Muscle of back (tissue), 11 donors: Measurements from ENCODE around the gene DLGAP1. TPM values are rescaled to one million over a fixed set of nuclear protein-coding genes. Genes with fewer than 3 reads are reported as not detected.
"Not testable (repeated sequence)": the region's sequence is repeated elsewhere in the genome, so short reads cannot be mapped to it uniquely, and the experiment has no call there.

Experiments used
- DNase-seq, 3 donors: peaks; one replicate each; pipeline versions ENCODE4 v3.0.0 to v3.0.0-alpha.2; 2013
- polyA plus RNA-seq, 10 donors: library from polyadenylated mRNA; unstranded; fragments of 120-200 nt; gene quantifications; one replicate each; pipeline ENCODE4 v1.2.1, GENCODE V29; 2013; ENCODE audit not compliant: insufficient read length in 10 of 10

DLGAP1 gene
- polyA plus RNA-seq, 10 donors: 1.3 to 3.5 (median 2.1) TPM

- DNase-seq: no peak
Measured at GRCh38 chr18:3593381-3593903, 861.7 kb downstream of the DLGAP1 start.

- no peak for DNase-seq
Measured at GRCh38 chr18:3592864-3593263, 862.2 kb downstream of the DLGAP1 start.

- no peak for DNase-seq
Measured at GRCh38 chr18:3590096-3590630, 864.9 kb downstream of the DLGAP1 start.

GRCh38 chr18:3585656-3586509 lies 869.2 kb downstream of the DLGAP1 start:
- peak; percentile 65 to 81 (median 67) for DNase-seq

- DNase-seq: no peak
Measured at GRCh38 chr18:3584897-3585460, 870.1 kb downstream of the DLGAP1 start.

GRCh38 chr18:3584266-3584861 lies 870.7 kb downstream of the DLGAP1 start:
- no peak for DNase-seq

- no peak for DNase-seq
Measured at GRCh38 chr18:3583873-3584247, 871.2 kb downstream of the DLGAP1 start.

GRCh38 chr18:3583106-3583872 lies 871.8 kb downstream of the DLGAP1 start:
- not testable (repeated sequence) for DNase-seq

- DNase-seq: no peak
Measured at GRCh38 chr18:3581890-3582289, 873.2 kb downstream of the DLGAP1 start.

- not testable (repeated sequence) for DNase-seq
Measured at GRCh38 chr18:3580523-3581025, 874.5 kb downstream of the DLGAP1 start.

- peak in 1 of 3 donors; percentile 39 for DNase-seq
Measured at GRCh38 chr18:3579701-3580100, 875.4 kb downstream of the DLGAP1 start.

- DNase-seq: no peak
Measured at GRCh38 chr18:3578621-3579020, 876.5 kb downstream of the DLGAP1 start.

- no peak for DNase-seq
Measured at GRCh38 chr18:3577281-3577855, 877.7 kb downstream of the DLGAP1 start.

- no peak for DNase-seq
Measured at GRCh38 chr18:3572761-3573160, 882.3 kb downstream of the DLGAP1 start.

- no peak for DNase-seq
Measured at GRCh38 chr18:3566851-3567250, 888.3 kb downstream of the DLGAP1 start.

- DNase-seq: no peak
Measured at GRCh38 chr18:3560755-3561154, 894.4 kb downstream of the DLGAP1 start.

GRCh38 chr18:3554811-3555427 lies 900.2 kb downstream of the DLGAP1 start:
- no peak for DNase-seq

GRCh38 chr18:3554091-3554601 lies 901.0 kb downstream of the DLGAP1 start:
- DNase-seq: no peak

GRCh38 chr18:3552305-3552704 lies 902.8 kb downstream of the DLGAP1 start:
- no peak for DNase-seq

- no peak for DNase-seq
Measured at GRCh38 chr18:3547891-3548615, 907.1 kb downstream of the DLGAP1 start.
